Activated CD8-positive, alpha-beta memory T cell treated with anti-CD3 and anti-CD28 coated beads, Interleukin-2, amount 10 ng/mL, durations not matched to agents 7 days and 5 days (primary cell): Measurements from ENCODE around the gene ADCY2. TPM values are rescaled to one million over a fixed set of nuclear protein-coding genes. Genes with fewer than 3 reads are reported as not detected.

Experiments
- ATAC-seq: fragments of 150-1000 bp; cut with Tn5 transposase; one replicate; pipeline ENCODE4 v1.10.0; 2021; ENCODE audit warnings: moderate library complexity
- CTCF ChIA-PET: fragments of 350-600 bp; sonication (Branson Sonifier 250); formaldehyde crosslinking; loops from one replicate; lab custom pipeline; 2021; ENCODE audit warnings: antibody characterized with exemption; lab: Charles Lee
- DNase-seq: peaks from one replicate; pipeline ENCODE4 v3.0.0-alpha.2; 2020
- H3K27ac Mint-ChIP-seq: one replicate; pipeline ENCODE4 v1.8.0; 2021; ENCODE audit warnings: mild to moderate bottlenecking, mixed read lengths
- H3K27me3 Mint-ChIP-seq: one replicate; pipeline ENCODE4 v1.8.0; 2021; ENCODE audit warnings: mixed read lengths
- H3K36me3 Mint-ChIP-seq: one replicate; pipeline ENCODE4 v1.8.0; 2021; ENCODE audit warnings: mild to moderate bottlenecking, mixed read lengths
- H3K4me1 Mint-ChIP-seq: one replicate; pipeline ENCODE4 v1.8.0; 2021; ENCODE audit warnings: mixed read lengths
- H3K4me3 Mint-ChIP-seq: one replicate; pipeline ENCODE4 v1.8.0; 2021; ENCODE audit warnings: mild to moderate bottlenecking, moderate library complexity, mixed read lengths
- H3K9me3 Mint-ChIP-seq: one replicate; pipeline ENCODE4 v1.8.0; 2022; ENCODE audit warnings: low read depth, mixed read lengths
- total RNA-seq, 2 experiments: library from RNA; stranded (reverse); gene quantifications; one replicate each; pipeline ENCODE4 v1.2.3, GENCODE V29; 2021

Gene ADCY2
- total RNA-seq, 2 experiments from 2014 or later = not detected

DNA sequence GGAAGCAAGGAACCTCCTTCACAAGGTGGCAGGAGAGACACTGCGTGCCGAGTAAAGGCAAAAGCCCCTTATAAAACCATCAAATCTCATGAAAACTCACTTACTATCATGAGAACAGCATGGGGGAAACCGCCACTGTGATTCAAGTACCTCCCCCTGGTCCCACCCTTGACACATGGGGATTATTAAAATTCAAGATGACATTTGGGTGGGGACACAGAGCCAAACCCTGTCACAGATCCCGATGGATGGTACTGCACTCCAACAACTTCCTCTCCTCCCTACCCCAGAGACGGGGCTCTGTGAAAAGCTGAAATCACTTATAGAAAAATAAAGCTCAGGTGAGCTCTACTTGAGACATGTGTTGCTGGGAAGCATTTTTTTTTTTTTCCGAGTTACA lies 10.3 kb upstream of the ADCY2 start:
- H3K36me3 Mint-ChIP-seq = no peaks in the 10 kb centered on the region
- no peak overlapping the region for H3K4me3 Mint-ChIP-seq
- CTCF ChIA-PET = no interaction called here
- no peaks in the 10 kb centered on the region for H3K27me3 Mint-ChIP-seq
- ATAC-seq (no peak), DNase-seq (no peak)
- no peaks in the 10 kb centered on the region for H3K9me3 Mint-ChIP-seq
- no peaks in the 10 kb centered on the region for H3K4me1 Mint-ChIP-seq
- H3K27ac Mint-ChIP-seq = no peak overlapping the region

DNA sequence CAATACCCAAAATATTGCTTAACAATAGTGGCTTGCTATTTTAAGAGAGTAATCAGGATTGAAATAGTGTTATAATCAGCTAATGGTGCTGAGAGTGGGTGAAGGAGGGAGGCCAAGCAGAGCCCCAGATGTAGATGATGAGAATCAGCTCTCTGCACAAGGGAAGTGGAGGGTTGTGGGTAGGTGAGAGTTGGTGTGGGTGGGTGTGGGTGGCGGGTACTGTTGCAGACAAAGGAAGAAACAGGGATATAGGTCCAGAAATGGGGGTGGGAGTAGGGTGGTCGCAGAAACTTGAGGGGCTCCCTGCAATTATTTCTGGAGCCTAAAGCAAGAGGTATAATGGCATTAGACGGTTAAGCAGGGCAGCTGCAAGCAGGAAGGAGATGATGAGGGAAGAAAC lies 7.4 kb upstream of the ADCY2 start:
- CTCF ChIA-PET = no interaction called here
- Mint-ChIP-seq H3K9me3 (no peaks in the 10 kb centered on the region), H3K27ac (no peak overlapping the region), H3K36me3 (no peaks in the 10 kb centered on the region), H3K27me3 (peaks cover 5% of the 10 kb centered on the region), H3K4me3 (no peak overlapping the region), H3K4me1 (no peaks in the 10 kb centered on the region)
- no peak for ATAC-seq
- no peak for DNase-seq

DNA sequence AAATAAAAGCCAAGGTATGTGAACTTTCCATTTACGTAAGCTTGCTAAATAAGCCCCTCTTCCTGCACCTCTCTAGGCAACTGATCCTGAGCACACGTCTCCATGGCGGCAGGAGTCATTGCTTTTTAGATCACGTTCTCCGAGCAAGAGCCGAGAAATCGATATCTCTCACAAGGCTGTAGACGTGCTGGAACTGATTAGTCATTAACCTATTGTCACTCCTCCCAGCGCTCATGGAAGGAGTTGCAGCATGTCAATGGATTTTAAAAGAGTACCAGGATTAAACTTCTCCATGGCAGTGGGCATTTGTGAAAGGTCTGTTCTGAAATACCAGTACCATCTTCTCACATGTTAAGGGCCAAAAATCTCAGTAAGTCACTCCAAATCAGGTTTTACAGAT lies 4.7 kb upstream of the ADCY2 start:
- Mint-ChIP-seq H3K4me1 (no peaks in the 10 kb centered on the region), H3K4me3 (no peak overlapping the region), H3K27me3 (peaks cover 13% of the 10 kb centered on the region), H3K36me3 (no peaks in the 10 kb centered on the region), H3K27ac (no peak overlapping the region), H3K9me3 (no peaks in the 10 kb centered on the region)
- ATAC-seq (no peak), DNase-seq (no peak)
- CTCF ChIA-PET = no interaction called here

DNA sequence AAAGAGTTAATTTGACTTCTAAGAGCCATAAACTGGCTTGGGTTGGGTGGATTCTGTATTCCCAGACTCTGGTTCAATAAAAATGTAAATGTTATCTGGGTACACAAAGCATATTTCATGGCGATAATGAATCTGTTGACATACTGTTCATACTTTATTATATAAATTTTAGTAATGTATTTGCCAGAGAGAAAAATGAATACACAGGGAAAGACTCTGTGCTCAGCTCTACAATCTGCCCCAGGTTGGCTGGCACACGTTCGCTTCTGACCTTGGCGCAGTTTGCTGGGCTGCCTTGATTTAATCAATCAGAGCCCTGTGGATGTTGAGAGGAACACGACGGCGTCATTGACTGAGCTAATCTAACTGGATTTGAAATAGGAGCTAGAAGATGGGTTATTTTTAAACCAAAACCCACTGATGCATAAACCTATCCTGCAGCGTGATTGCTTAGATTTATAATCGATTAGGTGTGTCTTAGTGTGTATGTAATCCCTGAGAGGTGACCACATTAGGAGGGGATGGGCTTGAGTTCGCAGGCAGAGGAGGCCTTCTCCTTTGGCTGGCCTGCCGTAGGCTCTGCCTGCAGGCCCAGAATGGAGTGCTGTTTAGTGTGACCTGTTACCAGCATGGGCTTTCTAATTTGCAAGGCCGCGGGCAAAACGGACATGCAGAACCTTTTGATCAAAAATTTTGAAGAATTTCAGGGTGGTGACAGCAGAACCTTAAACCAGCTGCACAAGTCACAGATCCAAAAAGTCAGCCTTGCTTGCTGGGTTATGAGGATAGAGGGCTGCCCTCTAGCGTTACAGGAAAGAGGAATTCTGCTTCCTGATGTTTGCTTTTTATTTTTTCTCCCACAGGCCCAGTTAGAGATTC lies 3.9 kb upstream of the ADCY2 start:
- CTCF ChIA-PET = no interaction called here
- no peak overlapping the region for H3K4me3 Mint-ChIP-seq
- no peak overlapping the region for H3K27ac Mint-ChIP-seq
- no peaks in the 10 kb centered on the region for H3K9me3 Mint-ChIP-seq
- H3K36me3 Mint-ChIP-seq = peaks cover 4% of the 10 kb centered on the region
- H3K27me3 Mint-ChIP-seq = peaks cover 19% of the 10 kb centered on the region
- no peak for ATAC-seq
- no peaks in the 10 kb centered on the region for H3K4me1 Mint-ChIP-seq
- no peak for DNase-seq

DNA sequence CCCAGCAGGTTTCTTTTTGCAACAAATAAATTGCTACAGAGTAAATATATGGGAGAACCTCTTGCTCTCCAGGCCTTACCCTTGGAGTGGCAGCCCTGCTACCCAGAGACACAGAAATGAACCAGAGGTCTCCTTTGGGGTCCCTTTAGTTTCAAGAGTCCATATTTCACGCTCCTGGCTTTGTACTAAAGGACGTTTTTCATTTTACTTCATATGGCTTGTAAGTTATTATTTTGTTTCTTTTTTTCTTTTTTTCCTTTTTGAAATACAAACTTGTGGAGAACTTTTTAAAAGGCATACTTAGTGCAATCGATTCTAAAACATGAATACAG lies 3.3 kb upstream of the ADCY2 start:
- Mint-ChIP-seq H3K36me3 (peaks cover 6% of the 10 kb centered on the region), H3K4me3 (no peak overlapping the region), H3K4me1 (no peaks in the 10 kb centered on the region), H3K27me3 (peaks cover 25% of the 10 kb centered on the region), H3K27ac (no peak overlapping the region), H3K9me3 (no peaks in the 10 kb centered on the region)
- DNase-seq = no peak
- no peak for ATAC-seq
- CTCF ChIA-PET = no interaction called here

DNA sequence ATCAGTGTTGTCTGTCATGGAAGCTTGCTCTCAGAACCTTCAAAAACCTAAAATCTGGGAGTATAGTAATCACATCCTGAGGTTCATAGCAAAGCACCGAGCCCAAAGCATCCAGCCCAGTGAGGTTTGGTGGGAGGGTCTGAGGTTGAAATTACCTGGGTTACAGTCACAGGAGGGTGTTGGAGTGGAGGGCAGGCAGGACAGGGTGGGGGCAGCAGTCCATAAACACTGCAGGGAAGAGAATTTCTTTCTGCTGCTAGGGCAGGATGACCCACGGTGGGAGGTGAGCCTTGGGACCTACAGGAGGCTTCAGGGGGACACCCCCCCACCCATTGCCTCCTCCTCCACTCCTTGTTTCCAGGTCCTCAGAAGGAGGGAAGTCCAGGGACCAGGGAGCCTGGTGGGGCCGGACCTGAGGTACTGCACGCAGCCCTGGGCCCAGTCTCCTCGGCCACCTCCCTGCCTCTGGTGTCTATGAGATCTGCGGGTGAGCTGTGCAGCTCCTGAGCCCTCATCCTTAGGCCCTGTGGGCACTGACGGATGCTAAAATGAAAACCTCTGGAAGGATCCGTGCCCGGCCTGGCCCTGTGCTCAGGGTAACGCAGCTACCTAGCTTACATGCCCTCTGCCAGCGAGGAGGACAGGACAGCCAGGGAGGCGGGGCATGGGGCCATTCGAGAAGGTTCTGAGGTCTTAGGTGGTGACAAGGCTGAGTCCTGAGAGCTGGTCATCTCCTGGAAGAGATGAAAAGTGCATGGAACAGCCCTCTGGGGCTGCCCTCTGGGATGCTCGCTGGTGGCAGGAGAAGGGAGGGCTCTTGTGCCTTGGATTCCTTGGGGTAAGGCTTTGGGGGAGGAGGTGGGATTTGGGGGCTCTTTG lies 1.8 kb upstream of the ADCY2 start:
- DNase-seq (no peak), ATAC-seq (no peak)
- Mint-ChIP-seq H3K4me3 (no peak overlapping the region), H3K4me1 (no peaks in the 10 kb centered on the region), H3K27ac (no peak overlapping the region), H3K36me3 (peaks cover 6% of the 10 kb centered on the region), H3K9me3 (no peaks in the 10 kb centered on the region), H3K27me3 (peaks cover 34% of the 10 kb centered on the region)
- CTCF ChIA-PET = no interaction called here

DNA sequence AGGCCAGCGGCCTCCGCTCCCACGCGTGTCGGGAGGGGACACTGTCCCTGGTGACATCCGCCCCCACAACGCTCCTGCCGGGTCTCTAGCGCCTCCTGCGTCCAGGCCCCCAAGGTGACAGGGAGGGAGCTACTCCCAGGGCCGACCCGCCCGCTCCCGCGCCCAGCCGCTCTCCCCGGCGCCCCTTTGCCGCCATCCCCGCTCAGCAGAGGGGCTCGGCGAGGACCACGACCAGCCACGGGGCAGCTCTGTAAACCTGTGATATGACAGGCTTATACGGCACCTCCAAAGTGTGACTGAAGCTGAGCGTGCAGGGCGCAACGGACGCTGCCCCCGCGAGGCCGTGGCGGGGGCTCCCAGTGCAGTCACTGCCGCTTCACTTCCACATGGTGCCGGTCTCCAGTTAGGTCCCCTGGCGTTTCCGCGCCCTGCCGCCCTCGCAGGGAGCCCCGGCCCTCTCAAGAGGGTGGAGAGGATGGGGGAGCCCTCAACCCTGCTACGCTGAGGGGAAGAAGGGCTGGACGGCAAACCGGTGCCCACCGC lies 978 bp upstream of the ADCY2 start:
- Mint-ChIP-seq H3K9me3 (no peaks in the 10 kb centered on the region), H3K36me3 (peaks cover 6% of the 10 kb centered on the region), H3K27me3 (peaks cover 34% of the 10 kb centered on the region), H3K4me3 (no peak overlapping the region), H3K27ac (no peak overlapping the region), H3K4me1 (no peaks in the 10 kb centered on the region)
- DNase-seq (no peak), ATAC-seq (no peak)
- CTCF ChIA-PET = no interaction called here

DNA sequence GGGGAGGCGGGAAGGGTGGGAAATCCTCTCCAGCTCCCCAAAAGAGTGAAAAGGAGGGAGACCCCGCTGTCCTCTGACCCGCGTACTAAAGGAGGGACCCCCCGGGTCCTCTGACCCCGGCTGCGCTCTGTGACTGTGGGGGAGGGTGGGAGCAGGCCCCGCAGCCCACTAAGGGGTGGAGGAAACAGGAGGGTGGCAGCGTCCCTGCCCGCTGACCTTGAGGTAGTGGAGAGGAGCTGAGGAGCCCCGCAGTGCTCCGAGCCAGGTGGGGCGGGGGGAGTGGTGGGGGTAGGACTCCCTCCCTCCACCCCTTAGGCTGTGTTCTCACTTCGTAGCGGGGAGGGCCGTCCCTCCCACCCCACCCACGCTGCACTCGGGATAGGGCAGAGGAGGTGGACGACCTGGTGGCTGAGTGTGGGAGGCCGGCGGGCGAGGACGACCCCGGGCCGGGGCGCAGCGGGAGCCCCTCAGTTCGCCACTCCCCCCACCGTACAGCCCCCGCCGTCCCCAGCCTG lies 449 bp upstream of the ADCY2 start:
- Mint-ChIP-seq H3K4me3 (no peak overlapping the region), H3K27me3 (peaks cover 34% of the 10 kb centered on the region), H3K36me3 (peaks cover 6% of the 10 kb centered on the region), H3K4me1 (no peaks in the 10 kb centered on the region), H3K27ac (no peak overlapping the region), H3K9me3 (no peaks in the 10 kb centered on the region)
- ATAC-seq (no peak), DNase-seq (no peak)
- CTCF ChIA-PET = no interaction called here

DNA sequence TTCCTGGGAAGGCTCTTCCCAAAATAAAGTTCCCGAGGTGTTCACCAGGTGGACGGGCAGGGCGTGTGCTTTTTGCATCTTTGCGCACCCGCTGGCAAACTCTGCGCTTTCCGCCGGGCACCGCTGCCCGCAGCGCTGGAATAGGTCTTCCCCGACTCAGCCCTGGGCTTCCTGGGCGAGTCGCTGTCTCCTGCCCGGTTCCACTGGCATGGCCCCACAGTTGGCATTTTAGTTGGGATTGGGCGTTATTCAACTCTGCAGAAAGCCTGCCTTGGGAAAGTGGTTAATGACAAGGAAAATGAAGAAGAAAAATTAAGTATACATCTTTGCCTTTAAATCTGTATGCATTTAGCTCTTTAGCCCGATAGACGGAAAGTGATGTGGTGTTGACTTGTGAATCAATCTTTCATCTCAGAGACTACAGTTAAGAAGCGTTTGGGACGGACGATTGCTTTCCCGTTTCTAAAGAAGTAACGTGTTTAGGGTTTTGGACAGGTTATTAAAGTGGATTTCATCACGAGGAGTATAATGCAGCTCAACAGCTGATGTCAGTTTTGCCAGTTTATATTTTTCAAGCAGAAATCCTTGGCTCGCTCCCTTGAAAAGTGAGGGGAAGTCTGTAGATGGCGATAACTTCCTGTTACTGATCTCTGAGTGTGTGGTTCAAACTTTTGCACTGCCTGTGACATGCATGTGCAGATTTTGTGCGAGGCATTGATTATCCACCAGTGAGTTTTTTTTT lies 946 bp downstream of the ADCY2 start:
- no peaks in the 10 kb centered on the region for H3K9me3 Mint-ChIP-seq
- no peaks in the 10 kb centered on the region for H3K4me1 Mint-ChIP-seq
- H3K36me3 Mint-ChIP-seq = peaks cover 6% of the 10 kb centered on the region
- no peak for ATAC-seq
- peak overlapping the region; percentile 28 for H3K27ac Mint-ChIP-seq
- no peak overlapping the region for H3K4me3 Mint-ChIP-seq
- H3K27me3 Mint-ChIP-seq = peaks cover 34% of the 10 kb centered on the region
- DNase-seq = no peak
- CTCF ChIA-PET = no interaction called here

DNA sequence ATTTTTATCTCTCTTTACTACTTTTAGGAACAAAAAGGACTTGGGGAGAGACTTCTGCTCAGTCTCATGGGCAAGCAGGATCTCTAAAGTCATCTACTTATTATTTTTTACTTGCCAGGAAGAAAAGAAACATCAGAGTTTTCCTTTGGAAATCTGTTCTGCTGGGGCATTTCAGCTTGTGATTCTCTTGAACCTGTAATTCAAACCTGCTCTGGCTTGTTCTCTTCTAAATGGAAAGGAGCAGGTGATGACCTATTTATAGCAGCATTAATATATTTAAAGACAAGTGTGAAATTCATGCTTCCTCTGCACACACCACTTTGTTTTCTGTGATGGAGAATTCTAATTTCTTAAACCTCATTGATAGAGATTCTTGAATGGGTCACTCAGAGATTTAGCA lies 2.0 kb downstream of the ADCY2 start:
- Mint-ChIP-seq H3K36me3 (peaks cover 6% of the 10 kb centered on the region), H3K27me3 (peaks cover 34% of the 10 kb centered on the region), H3K27ac (no peak overlapping the region), H3K9me3 (no peaks in the 10 kb centered on the region), H3K4me1 (no peaks in the 10 kb centered on the region), H3K4me3 (no peak overlapping the region)
- DNase-seq (no peak), ATAC-seq (no peak)
- CTCF ChIA-PET = no interaction called here

DNA sequence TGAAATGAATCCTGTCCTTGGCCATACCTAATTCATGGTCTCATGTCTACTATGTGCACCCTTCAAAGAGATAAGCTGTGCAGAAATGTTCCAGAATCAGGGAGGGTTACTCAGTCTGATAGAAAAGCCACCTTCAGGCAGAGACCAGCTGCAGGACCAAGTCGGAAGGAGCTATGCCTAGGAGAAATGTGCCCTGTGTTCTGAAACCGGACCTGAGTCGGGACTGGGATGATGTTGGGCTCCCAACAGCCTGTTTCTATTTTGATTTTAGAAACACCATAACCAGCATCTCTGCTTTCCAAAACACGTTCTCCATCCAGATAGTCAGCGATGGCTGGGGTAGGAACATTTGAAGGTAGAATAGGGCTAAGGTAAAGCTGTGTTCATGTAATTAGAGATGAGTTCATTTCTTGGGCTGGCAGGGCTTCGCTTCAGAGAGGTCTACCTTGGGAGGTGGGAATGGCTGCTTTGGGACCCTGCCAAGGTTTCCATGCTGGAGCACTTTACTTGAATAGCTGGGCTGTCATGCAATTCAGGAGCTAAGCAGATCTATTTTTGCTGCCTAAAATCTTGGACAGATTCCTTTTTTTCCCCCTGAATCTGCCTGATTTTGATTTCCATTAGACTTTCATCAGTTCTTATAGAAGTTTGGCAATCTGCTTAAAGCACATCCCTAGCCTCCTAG lies 2.8 kb downstream of the ADCY2 start:
- peaks cover 6% of the 10 kb centered on the region for H3K36me3 Mint-ChIP-seq
- CTCF ChIA-PET = no interaction called here
- ATAC-seq (no peak), DNase-seq (no peak)
- H3K27ac Mint-ChIP-seq = no peak overlapping the region
- no peaks in the 10 kb centered on the region for H3K4me1 Mint-ChIP-seq
- H3K27me3 Mint-ChIP-seq = peaks cover 28% of the 10 kb centered on the region
- H3K9me3 Mint-ChIP-seq = no peaks in the 10 kb centered on the region
- H3K4me3 Mint-ChIP-seq = no peak overlapping the region

DNA sequence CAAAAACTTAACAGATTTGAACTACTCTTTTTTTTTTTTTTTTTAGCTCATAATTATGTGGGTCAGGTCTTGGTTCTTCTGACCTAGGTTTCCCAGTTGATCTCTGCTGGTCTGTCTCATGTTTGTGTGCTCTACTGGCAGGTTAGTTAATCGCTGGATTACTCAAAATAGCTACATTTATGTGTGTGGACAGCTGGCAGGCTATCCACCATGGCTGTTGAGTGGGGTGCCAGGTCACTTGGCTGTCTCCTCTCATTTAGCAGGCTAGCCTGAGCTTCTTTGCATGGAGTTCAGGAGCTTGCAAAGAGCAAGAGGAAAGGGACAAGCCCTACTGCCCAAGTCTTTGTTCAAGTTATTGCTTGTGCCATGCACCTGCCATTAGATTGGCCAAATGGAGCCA lies 9.3 kb downstream of the ADCY2 start:
- DNase-seq (no peak), ATAC-seq (no peak)
- Mint-ChIP-seq H3K27me3 (no peaks in the 10 kb centered on the region), H3K27ac (no peak overlapping the region), H3K4me1 (no peaks in the 10 kb centered on the region), H3K36me3 (no peaks in the 10 kb centered on the region), H3K4me3 (no peak overlapping the region), H3K9me3 (peaks cover 6% of the 10 kb centered on the region)
- CTCF ChIA-PET = no interaction called here
